ENCODE results near the gene RAB11FIP4. TPM values are rescaled to one million over a fixed set of nuclear protein-coding genes. Genes with fewer than 3 reads are reported as not detected.

Gene RAB11FIP4
- total RNA-seq, 1 experiment from 2014 or later = 0.10 TPM

DNA sequence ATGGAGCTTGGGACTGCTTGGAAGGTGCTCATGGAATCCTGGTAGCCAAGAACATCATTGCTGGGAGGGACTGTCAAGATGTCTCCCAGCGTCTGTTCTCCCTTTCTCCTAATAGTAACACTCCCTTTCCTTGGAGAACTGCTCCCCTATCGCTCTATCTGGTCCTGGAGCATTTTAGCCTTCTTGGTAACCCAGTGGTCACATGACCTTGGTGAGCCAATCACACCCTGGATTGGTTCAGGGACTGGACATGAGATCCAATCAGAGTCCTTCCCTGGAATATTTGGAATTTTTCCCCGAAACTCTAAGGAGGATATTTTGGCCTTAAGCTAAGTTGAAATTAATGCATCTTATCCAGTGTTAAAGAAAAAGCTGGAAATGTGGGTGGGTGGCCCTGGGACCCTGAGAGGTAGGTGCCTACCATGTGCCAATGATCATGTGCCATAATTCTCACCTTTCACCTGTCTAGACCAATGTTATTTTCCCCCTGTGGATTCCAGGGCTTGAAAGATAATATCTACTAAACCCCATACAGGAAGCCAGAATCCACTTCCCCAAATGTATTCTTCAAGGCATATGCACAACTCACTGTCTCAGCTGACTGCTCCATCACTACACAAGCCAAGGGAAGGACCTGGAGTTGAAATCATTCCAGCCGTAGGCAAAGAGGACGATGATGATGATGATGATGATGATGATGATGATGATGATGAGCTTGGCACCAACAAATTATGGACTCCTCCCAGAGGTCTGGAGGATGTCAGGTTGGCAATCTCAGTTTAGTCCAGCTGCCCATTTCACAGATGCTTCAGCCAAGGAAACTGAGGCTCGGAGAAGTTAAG, 193.2 kb downstream of the RAB11FIP4 start:
- DNase-seq (ENCODE audit: low read depth) = no peak

DNA sequence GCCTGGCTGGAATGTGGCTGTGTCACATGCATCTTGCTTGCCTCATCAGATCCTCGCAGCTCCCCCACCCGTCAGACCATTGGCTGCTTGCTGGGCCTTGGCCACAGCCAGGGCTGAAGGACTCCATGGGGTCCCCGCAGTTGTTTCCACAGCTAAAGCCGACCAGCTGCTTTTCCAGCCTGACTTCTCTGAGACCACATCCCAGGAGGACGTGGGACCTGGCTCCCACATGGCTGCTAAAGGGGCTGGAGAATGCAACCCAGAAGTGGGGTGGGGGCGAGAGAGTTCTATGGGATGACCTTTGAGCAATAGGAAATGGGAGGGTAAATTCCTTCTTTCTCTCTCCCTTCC, 193.8 kb downstream of the RAB11FIP4 start:
- no peak for DNase-seq (ENCODE audit: low read depth)

- no peak for DNase-seq (ENCODE audit: low read depth)
These were observed 195.5 kb downstream of the RAB11FIP4 start for GRCh38 chr17:31586946-31587345.

DNA sequence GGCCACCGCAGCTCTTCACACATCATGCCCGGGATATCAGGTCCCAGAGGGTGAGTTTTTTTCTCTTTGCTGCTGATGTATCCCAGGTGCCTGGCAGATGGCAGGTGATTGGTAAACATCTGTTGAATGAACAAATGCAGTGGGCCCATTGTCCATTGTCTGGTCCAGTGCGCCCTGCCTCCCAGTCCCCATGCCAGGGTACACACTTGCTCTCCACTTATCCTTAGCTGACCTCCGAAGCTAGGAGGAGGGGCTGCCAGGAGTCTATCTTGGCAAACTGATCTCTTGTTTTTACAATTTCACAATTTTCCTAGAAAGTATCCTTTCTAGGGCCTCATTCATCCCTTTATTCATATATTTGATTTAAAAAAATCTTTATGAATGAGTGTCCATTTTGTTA, 196.0 kb downstream of the RAB11FIP4 start:
- no peak for DNase-seq (ENCODE audit: low read depth)

Small RNA genes within 50 kb of the gene (small RNA-seq; reads per million reads assigned to genes)
- 0.48 reads per million, percentile 53 among the genes with 10 or more reads in this experiment for gene MIR193A
- not detected for gene MIR4725
- not detected for gene RN7SL45P
- not detected for gene RN7SL79P
- not detected for gene RNU6ATAC7P

Other genes with a start within 250 kb of the RAB11FIP4 start
- 0.03 TPM in 1 of 2 replicates, not detected in the other for gene OMG, start 94.4 kb upstream of the RAB11FIP4 start, total RNA-seq (2014; rRNA removed; shearing (Covaris generic))
- 0.47 and 0.64 TPM in 2 replicates for gene EVI2B, start 77.6 kb upstream of the RAB11FIP4 start, total RNA-seq (2014; rRNA removed; shearing (Covaris generic))
- gene EVI2A, start 70.1 kb upstream of the RAB11FIP4 start, total RNA-seq (2014; rRNA removed; shearing (Covaris generic)) = 14.6 and 17.7 TPM in 2 replicates

Measured in HT1080 (cell line).